Right lobe of liver (tissue), 6 donors: ENCODE data around the gene MYH15. TPM values are rescaled to one million over a fixed set of nuclear protein-coding genes. Genes with fewer than 3 reads are reported as not detected.

Source experiments
- ATAC-seq, 4 donors: fragments of 200-7000 bp; cut with Tn5 transposase; one replicate each; pipeline ENCODE4 v1.9.1; 2020; ENCODE audit warnings: mild to moderate bottlenecking in 4 of 4, moderate library complexity in 4 of 4
- DNase-seq, 3 donors: peaks; one replicate each; pipeline ENCODE4 v3.0.0-alpha.2; 2020
- H3K27ac ChIP-seq, 3 donors: fragments of 200-600 bp; one replicate each; pipeline ENCODE4 v1.8.0; 2022
- H3K27me3 ChIP-seq, 2 donors: fragments of 200-600 bp; one replicate each; pipeline ENCODE4 v1.8.0; 2022
- H3K36me3 ChIP-seq, 4 donors: fragments of 200-600 bp; sonication (generic) in 1 of 4; one replicate each; pipeline versions ENCODE4 v1.5.1 to v1.8.0; 2017 to 2022; ENCODE audit warnings: control low read depth in 1 of 4
- H3K4me1 ChIP-seq, 4 donors: fragments of 200-600 bp; sonication (generic) in 1 of 4; one replicate each; pipeline versions ENCODE4 v1.5.1 to v1.8.0; 2017 to 2022; ENCODE audit warnings: control low read depth in 1 of 4
- H3K4me3 ChIP-seq, 3 donors: fragments of 200-600 bp; one replicate each; pipeline ENCODE4 v1.8.0; 2022
- H3K9me3 ChIP-seq, 4 donors: fragments of 200-600 bp; sonication (generic) in 1 of 4; one replicate each; pipeline versions ENCODE4 v1.5.1 to v1.8.0; 2017 to 2022; ENCODE audit warnings: control low read depth in 1 of 4
- POLR2A ChIP-seq: fragments of 450-650 bp; IDR thresholded peaks from one replicate; pipeline ENCODE4 v1.6.1; 2017; ENCODE audit warnings: antibody characterized with exemption, mild to moderate bottlenecking
- WGBS: methylation state at CpG from one replicate; pipeline ENCODE4 v1.1.6; 2018; ENCODE audit warnings: low coverage, low lambda C conversion rate; ENCODE audit not compliant: insufficient coverage; ENCODE audit errors: missing lambda C conversion rate; 5-methylcytosine and 5-hydroxymethylcytosine counted together
- intact Hi-C, 2 donors: fragments of 100-400 bp; cut with DNase I; formaldehyde crosslinking; loops; one replicate each; pipeline versions ENCODE4 v1.11.2 to v1.14.1; 2022
- total RNA-seq, 6 experiments: library from RNA; depleted of rRNA in 2 of 6; stranded (reverse); fragments of >200 nt in 2 of 6; fragmentation: NEBNext Ultra II Directional in 3 of 6; extraction: Animal tissue kit (Norgen Biotek cat#: 25700) in 3 of 6; gene quantifications; one replicate each; pipeline versions ENCODE4 v1.1.0 to v1.2.4, GENCODE V29; 2016 to 2023
- TF ChIP-seq, protein P1 (sequence below), 4 donors: fragments of 200-600 bp in 3 of 4; fragments of 450-650 bp in 1 of 4; IDR thresholded peaks; one replicate each; pipeline versions ENCODE4 v1.5.1 to v1.8.0; 2016 to 2022; ENCODE audit warnings: antibody characterized with exemption in 4 of 4, mild to moderate bottlenecking in 2 of 4
- donor health status: DM: no; HTN: yes; CAD: no.
- donor health status: DM: no; HTN: no; CAD: no.
- donor health status: DM: no; HTN: no; CAD: no.
- donor health status: DM: no; HTN: yes; CAD: no.
- donor health status: DM: no; HTN: yes; CAD: no.

MYH15 gene
- total RNA-seq, 6 experiments from 2014 or later = not detected

DNA sequence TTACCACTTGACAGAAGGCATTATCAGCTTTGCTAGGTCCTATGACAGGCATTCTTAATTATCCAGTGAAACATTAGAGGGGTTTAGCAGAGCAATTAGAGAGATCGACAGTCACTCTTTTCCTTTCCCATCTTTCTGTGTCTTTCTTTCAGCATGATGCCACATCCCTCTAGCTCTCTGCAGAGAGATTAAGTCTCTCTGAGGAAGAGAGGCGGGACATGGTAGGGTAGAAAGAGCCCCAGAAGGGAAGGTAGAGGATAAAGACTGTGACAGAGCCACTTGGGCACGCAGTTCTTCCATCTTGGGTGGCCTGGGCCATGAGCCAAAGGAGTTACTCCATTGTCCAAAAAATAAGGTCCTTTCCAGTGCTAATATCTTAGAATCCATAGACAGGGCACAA is 158.2 kb downstream of the MYH15 start:
- intact Hi-C loops = no loop called here
- no peak overlapping the region for H3K27ac ChIP-seq
- H3K4me1 ChIP-seq = no peaks in the 10 kb centered on the region
- ATAC-seq (no peak), DNase-seq (no peak)
- no peaks in the 10 kb centered on the region for H3K27me3 ChIP-seq
- no peaks in the 10 kb centered on the region for H3K36me3 ChIP-seq
- no peaks in the 10 kb centered on the region for H3K9me3 ChIP-seq
- no peak for TF ChIP-seq POLR2A
- TF ChIP-seq, protein P1, sequence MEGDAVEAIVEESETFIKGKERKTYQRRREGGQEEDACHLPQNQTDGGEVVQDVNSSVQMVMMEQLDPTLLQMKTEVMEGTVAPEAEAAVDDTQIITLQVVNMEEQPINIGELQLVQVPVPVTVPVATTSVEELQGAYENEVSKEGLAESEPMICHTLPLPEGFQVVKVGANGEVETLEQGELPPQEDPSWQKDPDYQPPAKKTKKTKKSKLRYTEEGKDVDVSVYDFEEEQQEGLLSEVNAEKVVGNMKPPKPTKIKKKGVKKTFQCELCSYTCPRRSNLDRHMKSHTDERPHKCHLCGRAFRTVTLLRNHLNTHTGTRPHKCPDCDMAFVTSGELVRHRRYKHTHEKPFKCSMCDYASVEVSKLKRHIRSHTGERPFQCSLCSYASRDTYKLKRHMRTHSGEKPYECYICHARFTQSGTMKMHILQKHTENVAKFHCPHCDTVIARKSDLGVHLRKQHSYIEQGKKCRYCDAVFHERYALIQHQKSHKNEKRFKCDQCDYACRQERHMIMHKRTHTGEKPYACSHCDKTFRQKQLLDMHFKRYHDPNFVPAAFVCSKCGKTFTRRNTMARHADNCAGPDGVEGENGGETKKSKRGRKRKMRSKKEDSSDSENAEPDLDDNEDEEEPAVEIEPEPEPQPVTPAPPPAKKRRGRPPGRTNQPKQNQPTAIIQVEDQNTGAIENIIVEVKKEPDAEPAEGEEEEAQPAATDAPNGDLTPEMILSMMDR (IDR thresholded peaks at IDR 0.05) = no peak
- WGBS = 64% methylated on average over 3 of the region's 3 CpGs
- H3K4me3 ChIP-seq = no peak overlapping the region

- DNase-seq (no peak), ATAC-seq (no peak)
- no peak overlapping the region for H3K27ac ChIP-seq
- 55% methylated on average over 5 of the region's 5 CpGs for WGBS
- H3K27me3 ChIP-seq = no peaks in the 10 kb centered on the region
- H3K4me3 ChIP-seq = no peak overlapping the region
- intact Hi-C loops = no loop called here
- no peaks in the 10 kb centered on the region for H3K4me1 ChIP-seq
- H3K36me3 ChIP-seq = no peaks in the 10 kb centered on the region
- TF ChIP-seq POLR2A = no peak
- TF ChIP-seq, protein P1 (IDR thresholded peaks at IDR 0.05) = no peak
- no peaks in the 10 kb centered on the region for H3K9me3 ChIP-seq
These were observed 163.8 kb downstream of the MYH15 start for GRCh38 chr3:108346301-108347227.

DNA sequence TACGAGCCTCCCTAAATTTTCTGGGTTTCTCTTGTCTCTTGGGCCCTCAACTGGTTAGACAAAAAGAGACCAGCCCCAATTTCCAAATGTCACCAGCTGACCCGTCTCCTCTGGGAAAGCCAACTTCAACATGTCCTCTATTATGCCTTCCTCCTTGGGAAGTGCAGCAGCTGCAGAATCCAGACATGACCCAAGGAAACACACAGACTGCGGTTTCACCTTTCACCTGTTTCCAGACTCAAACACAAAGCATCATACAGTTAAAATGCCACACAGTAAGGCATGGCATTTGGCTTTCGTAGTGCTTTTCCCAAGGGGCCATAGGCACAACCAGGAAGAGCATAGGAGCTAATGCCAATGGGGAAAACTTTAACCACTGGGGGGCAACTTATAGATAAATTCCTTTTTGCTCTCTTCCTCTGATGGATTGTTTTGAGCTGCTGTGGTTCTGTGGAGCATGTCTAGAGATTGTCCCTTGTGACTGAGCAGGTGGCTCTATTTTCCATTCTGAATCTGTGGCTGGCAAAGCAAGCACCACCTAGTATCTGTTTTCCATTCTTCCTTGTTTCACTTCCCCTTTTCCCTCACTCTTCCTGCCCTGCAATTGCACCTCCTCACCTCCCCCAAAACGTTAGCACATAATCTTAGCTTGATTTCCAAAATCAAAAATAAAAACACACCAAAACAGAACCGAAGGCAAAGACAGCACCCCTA is 164.7 kb downstream of the MYH15 start:
- TF ChIP-seq, protein P1 (IDR thresholded peaks at IDR 0.05) = no peak
- TF ChIP-seq POLR2A = no peak
- no peak overlapping the region for H3K4me3 ChIP-seq
- no peak for DNase-seq
- H3K36me3 ChIP-seq = no peaks in the 10 kb centered on the region
- H3K4me1 ChIP-seq = peaks cover 0 to 3% (median 0%) of the 10 kb centered on the region in 4 donors
- no peaks in the 10 kb centered on the region for H3K27me3 ChIP-seq
- no peaks in the 10 kb centered on the region for H3K9me3 ChIP-seq
- ATAC-seq = no peak
- H3K27ac ChIP-seq = no peak overlapping the region
- 53% methylated on average over 6 of the region's 6 CpGs for WGBS
- intact Hi-C loops = no loop called here

DNA sequence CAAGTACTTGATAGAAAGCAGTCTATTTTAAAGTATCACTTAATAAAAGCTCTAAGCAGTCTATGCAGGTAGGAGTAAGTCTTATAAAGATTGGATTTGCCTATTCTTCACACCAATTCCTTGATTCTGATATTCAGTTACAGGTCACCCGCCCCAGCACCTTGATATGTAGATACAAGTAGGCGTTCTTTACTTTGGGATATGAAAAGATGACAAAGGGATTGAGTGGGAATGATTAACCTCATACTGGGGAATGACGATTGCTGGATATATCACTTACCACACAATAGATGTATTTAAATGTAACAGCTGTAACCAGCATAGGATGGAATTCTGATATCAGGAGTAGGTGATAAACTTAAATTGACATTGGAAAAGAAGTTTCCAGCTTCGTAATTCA is 166.9 kb downstream of the MYH15 start:
- Histone ChIP-seq H3K4me3 (no peak overlapping the region), H3K36me3 (no peaks in the 10 kb centered on the region), H3K9me3 (no peaks in the 10 kb centered on the region), H3K27ac (no peak overlapping the region), H3K4me1 (peaks cover 0 to 14% (median 0%) of the 10 kb centered on the region in 4 donors), H3K27me3 (no peaks in the 10 kb centered on the region)
- ATAC-seq = no peak
- intact Hi-C loops = no loop called here
- TF ChIP-seq, protein P1 (IDR thresholded peaks at IDR 0.05) = no peak
- no peak for TF ChIP-seq POLR2A
- no peak for DNase-seq
- WGBS = 65% methylated on average over 4 of the region's 4 CpGs
